ENCODE measurements around the gene KRT74.

- TF ChIP-seq POLR2A (IDR thresholded peaks at IDR 0.05) (no peak), CTCF (IDR thresholded peaks at IDR 0.05) (no peak)
Observed at GRCh38 chr12:52526511-52526951, 47.1 kb downstream of the KRT74 start.
